HepG2 (cell line): Measurements from ENCODE around the gene ARHGAP30. TPM values are rescaled to one million over a fixed set of nuclear protein-coding genes. Genes with fewer than 3 reads are reported as not detected.

ENCODE experiments used
- CSRNP1 ChIP-seq: sonication (generic); formaldehyde crosslinking; IDR thresholded peaks from 2 replicates; pipeline ENCODE4 v1.8.1; 2023; ENCODE audit warnings: mild to moderate bottlenecking, missing genetic modification reagents
- HDAC1 ChIP-seq: sonication (generic); formaldehyde crosslinking; IDR thresholded peaks from 2 replicates; pipeline ENCODE4 v1.5.1; 2020; ENCODE audit warnings: mild to moderate bottlenecking, missing genetic modification reagents
- HOXA5 ChIP-seq: sonication (generic); formaldehyde crosslinking; IDR thresholded peaks from 2 replicates; pipeline ENCODE4 v1.4.0; 2020; ENCODE audit warnings: missing genetic modification reagents
- MLLT10 ChIP-seq: sonication (generic); formaldehyde crosslinking; IDR thresholded peaks from 2 replicates; pipeline ENCODE4 v1.4.0; 2020; ENCODE audit warnings: missing genetic modification reagents
- MLXIP ChIP-seq: sonication (generic); formaldehyde crosslinking; IDR thresholded peaks from 2 replicates; pipeline ENCODE4 v1.9.0; 2021; ENCODE audit warnings: missing genetic modification reagents, borderline replicate concordance
- NONO ChIP-seq, 2 experiments: fragments of 450-650 bp in 1 of 2; sonication (generic) in 1 of 2; formaldehyde crosslinking in 1 of 2; IDR thresholded peaks in 1 of 2; conservative IDR thresholded peaks in 1 of 2; 2 replicates each; pipeline versions ENCODE4 v1.6.1 to v1.8.0; 2017 to 2022; ENCODE audit warnings: mild to moderate bottlenecking in 1 of 2, missing genetic modification reagents in 1 of 2, moderate library complexity in 1 of 2
- PCBP2 ChIP-seq: fragments of 200-400 bp; formaldehyde crosslinking; optimal IDR thresholded peaks from 2 replicates; pipeline ENCODE3; 2018; ENCODE audit warnings: low read length, low read depth; ENCODE audit not compliant: poor library complexity, severe bottlenecking
- POLR2G ChIP-seq: fragments of 200-400 bp; formaldehyde crosslinking; IDR thresholded peaks from 2 replicates; pipeline ENCODE4 v1.6.1; 2018; ENCODE audit warnings: mild to moderate bottlenecking, low read depth, low read length, moderate library complexity
- TBX2 ChIP-seq: sonication (generic); formaldehyde crosslinking; IDR thresholded peaks from 2 replicates; pipeline ENCODE4 v1.5.0; 2020; ENCODE audit warnings: missing genetic modification reagents, mild to moderate bottlenecking, borderline replicate concordance
- TEF ChIP-seq: sonication (generic); formaldehyde crosslinking; IDR thresholded peaks from 2 replicates; pipeline ENCODE4 v1.5.0; 2020; ENCODE audit warnings: missing genetic modification reagents
- ZBTB38 ChIP-seq: sonication (generic); formaldehyde crosslinking; IDR thresholded peaks from 2 replicates; pipeline ENCODE4 v1.5.1; 2020; ENCODE audit warnings: mild to moderate bottlenecking, missing genetic modification reagents
- ZFP90 ChIP-seq: sonication (generic); formaldehyde crosslinking; IDR thresholded peaks from 2 replicates; pipeline ENCODE4 v1.8.0; 2022; ENCODE audit warnings: missing genetic modification reagents, mild to moderate bottlenecking, inconsistent platforms, borderline replicate concordance
- ZNF33B ChIP-seq: sonication (generic); formaldehyde crosslinking; IDR thresholded peaks from 2 replicates; pipeline ENCODE4 v1.5.1; 2020; ENCODE audit warnings: mild to moderate bottlenecking, missing genetic modification reagents
- ZNF503 ChIP-seq: sonication (generic); formaldehyde crosslinking; IDR thresholded peaks from 2 replicates; pipeline ENCODE4 v1.4.0; 2020; ENCODE audit warnings: missing genetic modification reagents
- ZNF558 ChIP-seq: sonication (generic); formaldehyde crosslinking; IDR thresholded peaks from 2 replicates; pipeline ENCODE4 v1.9.0; 2022; ENCODE audit warnings: mild to moderate bottlenecking, missing genetic modification reagents, borderline replicate concordance
- ZNF781 ChIP-seq: sonication (generic); formaldehyde crosslinking; IDR thresholded peaks from 2 replicates; pipeline ENCODE4 v1.5.1; 2020; ENCODE audit warnings: borderline replicate concordance, mild to moderate bottlenecking, missing genetic modification reagents; ENCODE audit errors: not compliant biosample characterization
- ZSCAN5A ChIP-seq: sonication (generic); formaldehyde crosslinking; IDR thresholded peaks from 2 replicates; pipeline ENCODE4 v1.8.0; 2022; ENCODE audit warnings: mild to moderate bottlenecking, missing genetic modification reagents, borderline replicate concordance
- ZZZ3 ChIP-seq: sonication (generic); formaldehyde crosslinking; IDR thresholded peaks from 2 replicates; pipeline ENCODE4 v1.4.0; 2020; ENCODE audit warnings: missing genetic modification reagents, mild to moderate bottlenecking, borderline replicate concordance
- polyA plus RNA-seq, 8 experiments: library from polyadenylated mRNA; depleted of rRNA in 3 of 8; stranded (reverse) in 7 of 8; unstranded in 1 of 8; fragments of >200 nt; fragmentation: Illumina TruSeq in 4 of 8; extraction: Trizol in 4 of 8; gene quantifications; 2 replicates each; pipeline versions ENCODE4 v1.2.1 to v1.2.3, GENCODE V29; 2011 to 2016; ENCODE audit warnings: low read depth in 4 of 8, missing spikeins in 1 of 8, mixed read lengths in 1 of 8; ENCODE audit not compliant: insufficient read depth in 1 of 8
- total RNA-seq, 5 experiments: library from RNA; depleted of rRNA; stranded (reverse); fragments of >200 nt; fragmentation: Illumina TruSeq; extraction: Trizol; gene quantifications; 2 replicates each; pipeline ENCODE4 v1.2.3, GENCODE V29; 2016; ENCODE audit warnings: low read depth in 1 of 5

Gene ARHGAP30
- total and polyA plus RNA-seq, 2 of the 13 experiments (the other 11 are each of a cell fraction or from before 2014, with no cell fraction given), result 0.13 to 0.20 TPM

GRCh38 chr1:161020509-161021164 lies 49.1 kb downstream of the ARHGAP30 start, which contains the start of gene F11R (continued):
- TF ChIP-seq CSRNP1 (CRISPR knock-in tag) (peak; percentile 6; the same call in 1 of the 2 replicates), ZZZ3 (CRISPR knock-in tag) (no peak), MLLT10 (CRISPR knock-in tag) (no peak), ZNF781 (CRISPR knock-in tag) (no peak), POLR2G (peak; percentile 62), ZSCAN5A (CRISPR knock-in tag) (0 out of 2 replicates have a peak, but pooled peaks have one; percentile 43), TEF (CRISPR knock-in tag) (no peak), HDAC1 (CRISPR knock-in tag) (no peak), NONO (IDR thresholded peaks at IDR 0.05) (no peak), NONO (CRISPR knock-in tag; conservative IDR thresholded peaks at IDR 0.05) (no peak; the same call in 1 of the 2 replicates), ZNF558 (peak; percentile 57; the same call in 1 of the 2 replicates), HOXA5 (CRISPR knock-in tag) (peak; percentile 55; the same call in 1 of the 2 replicates), MLXIP (CRISPR knock-in tag) (no peak), ZNF33B (peak; percentile 15; the same call in 1 of the 2 replicates), PCBP2 (no peak), ZFP90 (CRISPR knock-in tag) (0 out of 2 replicates have a peak, but pooled peaks have one; percentile 82), ZNF503 (CRISPR knock-in tag) (0 out of 2 replicates have a peak, but pooled peaks have one; percentile 55), TBX2 (peak; percentile 56; the same call in 1 of the 2 replicates), ZBTB38 (CRISPR knock-in tag) (peak; percentile 22; the same call in 1 of the 2 replicates)
